Measurements from ENCODE around the gene TTLL11.

The TTLL11 gene

DNA sequence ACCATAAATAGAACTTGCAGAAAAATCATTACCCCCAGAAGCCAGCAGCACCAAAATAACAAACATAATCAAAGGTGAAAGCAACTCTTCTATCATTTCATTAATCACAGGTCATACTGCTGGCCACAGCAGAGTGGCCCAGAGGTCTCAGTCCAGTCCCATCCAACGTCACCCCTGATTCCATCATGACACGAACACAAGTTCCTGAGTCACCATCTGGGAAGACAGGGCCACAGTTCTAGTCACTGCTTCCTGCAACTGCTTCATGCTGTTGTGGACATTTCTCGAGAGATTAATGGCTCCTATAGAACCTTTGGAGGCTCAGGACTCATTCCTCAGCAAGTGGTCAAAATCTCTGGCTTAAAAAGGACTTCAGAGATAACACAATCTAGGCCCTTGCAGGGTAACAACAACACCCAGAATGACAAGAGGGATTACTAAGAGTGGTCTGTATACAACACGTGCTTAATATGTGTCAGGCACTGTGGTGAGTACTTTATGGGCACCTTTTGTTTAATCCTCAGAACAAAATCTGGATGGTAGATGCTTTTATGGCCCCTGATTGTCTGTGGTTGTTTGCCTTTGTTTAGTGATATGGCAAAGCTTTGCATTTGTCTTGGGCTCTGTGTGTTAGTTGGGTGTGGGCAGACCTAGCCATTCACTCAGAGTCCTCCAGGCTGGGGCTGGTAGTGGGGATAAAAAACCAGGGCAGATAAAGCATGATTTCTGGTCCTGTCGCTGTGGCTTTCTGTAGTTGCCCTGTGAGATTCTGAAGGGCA lies 257.3 kb downstream of the TTLL11 start:
- H2BK120ac ChIP-seq (ENCODE audit: low read depth, low read length), result no peak overlapping the region
- no peak overlapping the region for H3K4ac ChIP-seq (ENCODE audit: low read depth, low read length)
- H3K36me3 ChIP-seq (ENCODE audit: control insufficient read depth, insufficient read depth, low read length), result no peaks in the 10 kb centered on the region
- no peak overlapping the region for H4K5ac ChIP-seq (ENCODE audit: low read length)
- no peak overlapping the region for H4K8ac ChIP-seq (ENCODE audit: low read depth, low read length)
- H3K18ac ChIP-seq (ENCODE audit: low read length), result no peak overlapping the region
- no peak overlapping the region for H3K4me2 ChIP-seq (ENCODE audit: low read length)
- H3K56ac ChIP-seq (ENCODE audit: low read length), result peak overlapping the region; percentile 25
- peak; percentile 54 for DNase-seq
- no peaks in the 10 kb centered on the region for H3K4me1 ChIP-seq (ENCODE audit: control insufficient read depth, low read depth, low read length)
- H3K23ac ChIP-seq (ENCODE audit: low read length), result no peak overlapping the region
- H3K4me3 ChIP-seq (ENCODE audit: low read length), result no peak overlapping the region
- H3K79me1 ChIP-seq (ENCODE audit: low read length), result no peaks in the 10 kb centered on the region
- H3K27ac ChIP-seq (ENCODE audit: low read depth, low read length), result no peak overlapping the region
- WGBS (ENCODE audit: extremely low coverage, insufficient coverage, low lambda C conversion rate), result no CpG with 5 or more reads among the region's 5 CpGs
- no peak overlapping the region for H3K9ac ChIP-seq (ENCODE audit: low read length)
- no peaks in the 10 kb centered on the region for H3K27me3 ChIP-seq (ENCODE audit: insufficient read depth, low read length, poor library complexity)
- H2BK15ac ChIP-seq (replicated peaks; ENCODE audit: low read depth), result no peak overlapping the region
- H3K79me2 ChIP-seq (ENCODE audit: control insufficient read depth, insufficient read depth, low read length), result no peaks in the 10 kb centered on the region
- H2BK5ac ChIP-seq (ENCODE audit: low read length), result no peak overlapping the region
- no peak overlapping the region for H2AK5ac ChIP-seq (ENCODE audit: low read length)

DNA sequence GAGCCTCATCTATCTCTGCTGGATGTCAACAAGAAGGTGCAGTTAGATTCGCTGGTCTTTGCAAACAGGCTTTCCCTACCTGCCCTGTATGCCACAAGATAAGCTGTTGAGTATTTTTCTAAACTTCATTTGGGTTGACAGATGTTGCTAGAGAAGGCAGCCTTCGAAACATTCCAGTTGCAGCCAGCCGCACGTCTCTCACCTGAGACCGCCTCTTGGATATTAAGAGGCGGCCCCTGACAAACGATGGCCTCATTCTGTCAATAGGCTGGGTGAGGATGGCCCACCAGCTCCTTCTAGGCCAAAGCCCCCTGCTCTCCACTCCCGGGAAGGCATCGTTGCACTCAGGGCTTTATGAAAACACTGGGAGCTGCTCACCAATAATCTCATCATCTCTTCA lies 260.0 kb downstream of the TTLL11 start:
- Histone ChIP-seq H3K27me3 (ENCODE audit: insufficient read depth, low read length, poor library complexity) (no peaks in the 10 kb centered on the region), H3K4ac (ENCODE audit: low read depth, low read length) (no peak overlapping the region), H2AK5ac (ENCODE audit: low read length) (no peak overlapping the region), H3K18ac (ENCODE audit: low read length) (no peak overlapping the region), H3K27ac (ENCODE audit: low read depth, low read length) (no peak overlapping the region), H4K8ac (ENCODE audit: low read depth, low read length) (no peak overlapping the region), H2BK15ac (replicated peaks; ENCODE audit: low read depth) (no peak overlapping the region), H3K23ac (ENCODE audit: low read length) (no peak overlapping the region), H4K5ac (ENCODE audit: low read length) (no peak overlapping the region), H3K79me1 (ENCODE audit: low read length) (no peaks in the 10 kb centered on the region), H3K56ac (ENCODE audit: low read length) (no peak overlapping the region), H2BK120ac (ENCODE audit: low read depth, low read length) (no peak overlapping the region), H3K4me1 (ENCODE audit: control insufficient read depth, low read depth, low read length) (no peaks in the 10 kb centered on the region), H3K36me3 (ENCODE audit: control insufficient read depth, insufficient read depth, low read length) (no peaks in the 10 kb centered on the region), H3K4me3 (ENCODE audit: low read length) (no peak overlapping the region), H3K9ac (ENCODE audit: low read length) (no peak overlapping the region), H3K79me2 (ENCODE audit: control insufficient read depth, insufficient read depth, low read length) (no peaks in the 10 kb centered on the region), H3K4me2 (ENCODE audit: low read length) (no peak overlapping the region), H2BK5ac (ENCODE audit: low read length) (no peak overlapping the region)
- no CpG with 5 or more reads among the region's 9 CpGs for WGBS (ENCODE audit: extremely low coverage, insufficient coverage, low lambda C conversion rate)
- no peak for DNase-seq

DNA sequence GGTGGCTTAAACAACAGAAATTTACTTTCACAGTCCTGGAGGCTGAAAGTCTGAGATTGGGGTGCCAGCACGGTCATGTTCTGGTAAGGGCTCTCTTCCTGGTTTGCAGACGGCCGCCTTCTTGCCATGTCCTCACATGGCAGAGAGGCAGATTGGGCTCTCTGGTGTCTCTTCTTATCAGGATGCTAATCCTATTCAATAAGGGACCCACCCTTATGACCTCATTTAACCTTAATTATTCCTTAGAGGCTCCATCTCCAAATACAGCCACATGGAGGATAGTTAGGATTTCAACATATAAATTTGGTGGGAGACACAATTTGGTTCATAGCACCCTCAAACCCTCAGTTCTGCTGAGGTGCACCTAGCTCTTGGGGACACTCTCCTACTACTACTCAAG lies 261.2 kb downstream of the TTLL11 start:
- H3K23ac ChIP-seq (ENCODE audit: low read length), result no peak overlapping the region
- no peaks in the 10 kb centered on the region for H3K4me1 ChIP-seq (ENCODE audit: control insufficient read depth, low read depth, low read length)
- H2AK5ac ChIP-seq (ENCODE audit: low read length), result no peak overlapping the region
- no CpG with 5 or more reads among the region's 3 CpGs for WGBS (ENCODE audit: extremely low coverage, insufficient coverage, low lambda C conversion rate)
- H2BK120ac ChIP-seq (ENCODE audit: low read depth, low read length), result no peak overlapping the region
- no peak overlapping the region for H3K56ac ChIP-seq (ENCODE audit: low read length)
- H4K5ac ChIP-seq (ENCODE audit: low read length), result no peak overlapping the region
- H2BK15ac ChIP-seq (replicated peaks; ENCODE audit: low read depth), result no peak overlapping the region
- no peak overlapping the region for H4K8ac ChIP-seq (ENCODE audit: low read depth, low read length)
- no peaks in the 10 kb centered on the region for H3K79me2 ChIP-seq (ENCODE audit: control insufficient read depth, insufficient read depth, low read length)
- H3K27me3 ChIP-seq (ENCODE audit: insufficient read depth, low read length, poor library complexity), result no peaks in the 10 kb centered on the region
- no peak overlapping the region for H3K4me3 ChIP-seq (ENCODE audit: low read length)
- no peak overlapping the region for H3K18ac ChIP-seq (ENCODE audit: low read length)
- no peak overlapping the region for H3K27ac ChIP-seq (ENCODE audit: low read depth, low read length)
- no peak overlapping the region for H3K9ac ChIP-seq (ENCODE audit: low read length)
- DNase-seq, result no peak
- no peaks in the 10 kb centered on the region for H3K36me3 ChIP-seq (ENCODE audit: control insufficient read depth, insufficient read depth, low read length)
- H2BK5ac ChIP-seq (ENCODE audit: low read length), result no peak overlapping the region
- H3K4me2 ChIP-seq (ENCODE audit: low read length), result no peak overlapping the region
- no peaks in the 10 kb centered on the region for H3K79me1 ChIP-seq (ENCODE audit: low read length)
- no peak overlapping the region for H3K4ac ChIP-seq (ENCODE audit: low read depth, low read length)

DNA sequence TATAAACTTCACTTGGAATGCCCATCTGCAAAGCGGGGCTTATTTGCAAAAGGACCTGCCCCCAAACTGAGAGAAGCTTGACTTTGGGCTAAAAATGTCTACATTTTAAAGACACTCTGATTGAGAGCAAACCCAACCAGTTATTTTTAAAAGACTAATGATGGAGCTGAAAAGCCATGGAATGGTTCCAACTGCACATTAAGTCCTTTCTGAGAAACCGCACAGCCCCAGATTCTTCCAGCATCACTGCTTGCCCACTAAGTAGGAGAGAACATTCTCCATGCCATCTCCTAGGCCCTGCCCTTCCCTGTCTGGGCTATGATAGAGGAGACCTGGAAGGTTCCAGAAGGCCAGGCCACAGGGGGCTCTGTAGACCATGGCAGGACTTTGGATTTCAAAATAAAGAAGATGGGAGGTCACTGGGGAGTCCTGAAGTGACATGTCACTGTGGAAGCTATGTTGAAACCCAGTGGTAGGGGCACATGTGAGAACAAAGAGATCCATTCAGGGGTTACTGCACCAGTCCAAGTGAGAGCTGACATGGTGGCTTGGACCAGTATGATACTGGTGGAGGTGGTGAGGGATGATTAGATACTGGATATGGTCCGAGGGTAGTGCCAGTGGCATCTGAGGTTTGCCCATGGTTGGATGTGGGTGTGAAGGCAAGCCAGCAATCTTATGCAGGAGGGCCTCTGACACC lies 262.5 kb downstream of the TTLL11 start:
- no CpG with 5 or more reads among the region's 3 CpGs for WGBS (ENCODE audit: extremely low coverage, insufficient coverage, low lambda C conversion rate)
- DNase-seq, result no peak
- no peaks in the 10 kb centered on the region for H3K27me3 ChIP-seq (ENCODE audit: insufficient read depth, low read length, poor library complexity)

DNA sequence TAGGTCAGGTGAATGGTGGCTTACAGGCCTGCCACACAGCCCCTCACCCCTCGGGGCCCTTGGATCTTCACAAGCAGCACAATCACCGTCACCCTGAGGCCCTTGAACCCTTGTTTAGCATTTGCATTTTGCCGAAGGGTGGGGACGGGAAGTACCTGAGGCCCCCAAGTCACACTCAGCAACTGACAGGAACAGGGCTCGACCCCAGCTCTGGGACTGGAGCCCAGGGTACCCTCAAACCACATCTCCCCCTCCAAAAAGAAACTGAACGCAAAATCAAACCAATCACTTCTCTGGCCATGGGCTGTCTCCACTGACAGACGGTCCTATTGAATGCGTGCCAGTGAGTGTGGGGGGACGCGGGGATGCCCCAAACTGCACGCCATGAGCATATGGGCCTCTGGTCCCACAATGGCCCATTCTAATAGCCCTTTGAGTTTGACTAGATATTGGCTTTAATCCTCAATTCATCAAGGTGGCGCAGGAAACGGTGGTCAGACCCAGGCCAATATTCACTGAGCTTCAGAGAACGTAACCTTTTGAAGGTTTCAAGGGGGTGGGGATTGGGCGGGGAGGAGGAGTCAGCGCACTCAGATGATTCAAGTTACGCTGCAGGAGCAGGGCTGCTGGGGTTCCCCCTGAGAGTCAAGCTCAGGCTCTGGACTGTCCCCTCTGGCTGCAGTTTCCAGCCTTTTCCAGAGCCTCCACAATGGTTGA lies 265.7 kb downstream of the TTLL11 start:
- no peak overlapping the region for H3K4me2 ChIP-seq (ENCODE audit: low read length)
- H2BK15ac ChIP-seq (replicated peaks; ENCODE audit: low read depth), result no peak overlapping the region
- H3K79me2 ChIP-seq (ENCODE audit: control insufficient read depth, insufficient read depth, low read length), result no peaks in the 10 kb centered on the region
- no peaks in the 10 kb centered on the region for H3K4me1 ChIP-seq (ENCODE audit: control insufficient read depth, low read depth, low read length)
- DNase-seq, result no peak
- H4K5ac ChIP-seq (ENCODE audit: low read length), result no peak overlapping the region
- H2BK5ac ChIP-seq (ENCODE audit: low read length), result no peak overlapping the region
- H3K36me3 ChIP-seq (ENCODE audit: control insufficient read depth, insufficient read depth, low read length), result no peaks in the 10 kb centered on the region
- no peak overlapping the region for H3K18ac ChIP-seq (ENCODE audit: low read length)
- H3K4me3 ChIP-seq (ENCODE audit: low read length), result no peak overlapping the region
- no peak overlapping the region for H2BK120ac ChIP-seq (ENCODE audit: low read depth, low read length)
- no peaks in the 10 kb centered on the region for H3K27me3 ChIP-seq (ENCODE audit: insufficient read depth, low read length, poor library complexity)
- no peak overlapping the region for H4K8ac ChIP-seq (ENCODE audit: low read depth, low read length)
- no peaks in the 10 kb centered on the region for H3K79me1 ChIP-seq (ENCODE audit: low read length)
- no peak overlapping the region for H3K4ac ChIP-seq (ENCODE audit: low read depth, low read length)
- no peak overlapping the region for H3K23ac ChIP-seq (ENCODE audit: low read length)
- WGBS (ENCODE audit: extremely low coverage, insufficient coverage, low lambda C conversion rate), result no CpG with 5 or more reads among the region's 17 CpGs
- no peak overlapping the region for H3K9ac ChIP-seq (ENCODE audit: low read length)
- H3K27ac ChIP-seq (ENCODE audit: low read depth, low read length), result no peak overlapping the region
- H3K56ac ChIP-seq (ENCODE audit: low read length), result no peak overlapping the region
- H2AK5ac ChIP-seq (ENCODE audit: low read length), result no peak overlapping the region

More for the DNA sequence above, 262.5 kb downstream of the TTLL11 start:
- no peak overlapping the region for H3K27ac ChIP-seq (ENCODE audit: low read depth, low read length)
- H2BK15ac ChIP-seq (replicated peaks; ENCODE audit: low read depth), result no peak overlapping the region
- no peak overlapping the region for H3K18ac ChIP-seq (ENCODE audit: low read length)
- H2BK5ac ChIP-seq (ENCODE audit: low read length), result no peak overlapping the region
- H2BK120ac ChIP-seq (ENCODE audit: low read depth, low read length), result no peak overlapping the region
- H3K4ac ChIP-seq (ENCODE audit: low read depth, low read length), result no peak overlapping the region
- H3K9ac ChIP-seq (ENCODE audit: low read length), result no peak overlapping the region
- no peak overlapping the region for H3K56ac ChIP-seq (ENCODE audit: low read length)
- H3K36me3 ChIP-seq (ENCODE audit: control insufficient read depth, insufficient read depth, low read length), result no peaks in the 10 kb centered on the region
- H3K23ac ChIP-seq (ENCODE audit: low read length), result no peak overlapping the region
- no peak overlapping the region for H3K4me2 ChIP-seq (ENCODE audit: low read length)
- H3K4me3 ChIP-seq (ENCODE audit: low read length), result no peak overlapping the region
- no peaks in the 10 kb centered on the region for H3K79me1 ChIP-seq (ENCODE audit: low read length)
- no peak overlapping the region for H4K5ac ChIP-seq (ENCODE audit: low read length)
- H3K79me2 ChIP-seq (ENCODE audit: control insufficient read depth, insufficient read depth, low read length), result no peaks in the 10 kb centered on the region
- H4K8ac ChIP-seq (ENCODE audit: low read depth, low read length), result no peak overlapping the region
- H3K4me1 ChIP-seq (ENCODE audit: control insufficient read depth, low read depth, low read length), result no peaks in the 10 kb centered on the region
- no peak overlapping the region for H2AK5ac ChIP-seq (ENCODE audit: low read length)
